HG02571 (cell line): ENCODE data around the gene FDX1.

Experiments used
- ATAC-seq: cut with Tn5 transposase; IDR thresholded peaks from one replicate; pipeline ENCODE4 v1.9.1; 2021; ENCODE audit warnings: mild to moderate bottlenecking, moderate library complexity; ENCODE audit not compliant: unreplicated experiment

FDX1 gene

DNA sequence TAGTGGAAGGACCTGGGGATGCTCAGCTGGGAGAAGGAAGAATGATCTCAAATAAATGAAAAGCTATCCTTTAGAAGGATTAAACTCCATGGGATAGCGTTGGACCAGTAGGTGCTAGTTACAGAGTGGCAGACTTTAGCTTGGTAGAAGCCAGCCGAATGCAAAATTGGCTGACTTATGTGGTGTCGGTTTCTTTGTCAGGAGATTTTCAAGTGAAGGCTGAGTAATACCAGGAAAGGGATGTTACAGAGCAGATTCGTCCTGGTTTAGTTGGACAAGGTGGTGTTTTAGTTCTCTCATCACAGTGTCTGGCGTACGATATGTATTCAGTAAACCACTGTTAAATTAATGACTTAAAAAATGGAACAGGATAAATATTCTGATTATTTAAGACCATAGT, 26.0 kb downstream of the FDX1 start:
- no peak for ATAC-seq

DNA sequence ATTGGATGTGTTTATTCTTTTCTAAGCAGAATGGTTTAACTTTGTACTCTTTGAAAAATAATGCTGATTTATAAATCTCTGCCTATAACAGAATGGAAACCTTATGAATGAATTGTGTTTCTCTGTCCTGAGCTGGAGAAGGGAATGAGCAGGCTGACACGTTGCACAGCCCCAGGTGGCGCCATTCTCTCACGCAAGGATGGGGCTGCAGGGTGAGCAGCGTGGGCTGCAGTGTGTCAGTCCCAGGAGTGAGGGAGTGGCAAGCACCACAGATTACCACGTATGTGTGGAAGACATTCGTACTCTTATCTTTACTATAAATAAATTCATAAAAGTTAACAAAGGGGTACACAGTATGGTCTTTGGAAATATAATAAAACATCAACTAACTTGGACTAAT, 33.4 kb downstream of the FDX1 start:
- ATAC-seq: no peak

DNA sequence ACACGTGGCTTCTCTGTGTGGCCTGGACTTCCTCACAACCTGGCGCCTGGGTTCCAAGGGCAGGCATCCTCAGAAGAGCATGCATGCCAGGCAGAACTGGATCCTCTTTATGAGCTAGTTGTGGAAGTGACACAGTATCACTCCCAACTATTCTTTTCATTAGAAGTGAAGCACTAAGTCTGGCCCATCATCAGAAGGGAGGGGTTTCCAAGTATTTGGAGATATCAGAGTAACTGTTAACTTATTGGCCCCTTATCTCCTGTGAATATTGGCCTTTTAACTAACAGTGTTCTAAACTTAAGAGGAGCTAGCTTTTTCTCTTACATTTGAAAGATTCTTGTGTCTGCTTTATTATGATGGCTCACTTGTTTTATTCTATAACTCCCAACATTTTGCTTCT, 35.5 kb downstream of the FDX1 start:
- no peak for ATAC-seq

GRCh38 chr11:110467556-110467955, 37.8 kb downstream of the FDX1 start:
- no peak for ATAC-seq

DNA sequence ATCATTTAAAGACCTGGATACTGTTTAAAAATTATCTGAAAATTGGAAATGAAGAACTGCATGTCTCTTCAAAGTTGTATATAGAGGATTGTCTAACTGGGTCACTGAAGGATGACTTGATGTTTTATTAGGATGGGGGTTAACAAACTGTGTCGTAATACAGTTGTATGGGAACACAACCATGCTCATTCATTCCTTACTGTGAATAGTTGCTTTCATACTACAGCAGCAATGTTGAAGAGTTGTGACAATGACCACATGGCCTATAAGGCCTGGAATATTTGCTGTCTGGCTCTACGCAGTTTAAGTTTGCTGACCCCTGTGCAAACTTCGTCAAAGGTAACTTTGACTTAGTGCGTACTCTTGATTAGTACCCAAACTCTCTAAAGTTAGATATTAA, 38.4 kb downstream of the FDX1 start:
- no peak for ATAC-seq

- no peak for ATAC-seq
Observed at GRCh38 chr11:110469127-110469526, 39.4 kb downstream of the FDX1 start.

DNA sequence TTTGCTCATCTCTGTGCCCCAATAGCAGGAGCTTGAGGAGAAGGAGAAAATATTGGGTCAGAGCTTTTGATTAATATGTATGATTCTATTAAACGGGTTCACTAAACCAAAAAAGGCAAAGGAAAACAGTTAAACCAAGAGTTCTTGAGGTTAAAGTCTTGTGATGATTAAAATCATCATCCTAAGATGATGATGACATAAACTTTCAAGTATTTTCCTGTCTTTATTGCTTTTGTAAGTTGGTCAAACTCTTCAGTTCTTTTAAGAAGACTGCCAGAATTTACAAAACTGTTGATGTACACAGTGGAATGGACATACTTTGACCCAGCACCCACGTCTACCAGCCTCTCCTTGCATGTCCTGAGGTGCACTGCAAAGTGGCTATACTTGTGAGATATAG, 41.0 kb downstream of the FDX1 start:
- ATAC-seq: no peak

DNA sequence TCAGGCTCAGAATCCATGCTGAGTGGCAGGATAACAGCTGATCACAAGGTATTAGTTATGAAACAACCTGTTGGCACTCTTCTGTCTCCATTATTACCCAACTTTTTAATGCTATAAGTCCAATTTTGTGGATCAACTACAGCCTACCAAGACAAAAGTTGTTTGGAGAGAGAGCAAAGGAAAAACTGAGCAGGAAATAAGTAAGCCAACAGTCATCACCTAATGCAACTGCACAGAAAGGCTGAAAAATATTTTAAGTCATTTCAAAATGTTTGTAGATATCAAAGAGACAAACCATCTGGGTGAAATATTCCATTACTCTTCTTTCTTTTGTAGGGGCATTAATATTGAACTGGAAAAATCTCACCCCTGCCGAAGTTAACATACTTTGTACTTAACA, 41.6 kb downstream of the FDX1 start:
- ATAC-seq: no peak

- ATAC-seq: no peak
Observed at GRCh38 chr11:110472858-110473257, 43.1 kb downstream of the FDX1 start.

- ATAC-seq: no peak
Observed at GRCh38 chr11:110473706-110474105, 44.0 kb downstream of the FDX1 start.

DNA sequence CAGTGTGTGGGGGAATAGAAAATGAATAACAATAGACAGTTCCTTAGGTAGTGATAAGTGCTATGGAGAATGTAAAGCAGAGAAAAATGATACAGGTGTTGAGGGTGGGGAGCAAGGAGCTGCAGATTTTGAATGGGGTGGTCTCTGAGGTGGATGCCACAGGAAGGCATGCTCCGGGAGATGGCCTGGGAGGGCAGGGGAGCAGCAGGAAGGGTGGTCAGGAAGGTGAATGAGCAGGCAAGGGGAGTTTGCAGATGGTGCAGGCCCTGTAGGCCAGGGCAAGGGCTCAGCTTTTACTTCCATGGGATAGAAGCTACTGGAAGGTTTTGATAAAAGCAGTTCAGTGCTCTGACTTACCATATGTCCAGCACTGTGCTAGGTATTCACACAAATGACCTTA, 44.8 kb downstream of the FDX1 start:
- no peak for ATAC-seq

- no peak for ATAC-seq
Observed at GRCh38 chr11:110475671-110476070, 45.9 kb downstream of the FDX1 start.

DNA sequence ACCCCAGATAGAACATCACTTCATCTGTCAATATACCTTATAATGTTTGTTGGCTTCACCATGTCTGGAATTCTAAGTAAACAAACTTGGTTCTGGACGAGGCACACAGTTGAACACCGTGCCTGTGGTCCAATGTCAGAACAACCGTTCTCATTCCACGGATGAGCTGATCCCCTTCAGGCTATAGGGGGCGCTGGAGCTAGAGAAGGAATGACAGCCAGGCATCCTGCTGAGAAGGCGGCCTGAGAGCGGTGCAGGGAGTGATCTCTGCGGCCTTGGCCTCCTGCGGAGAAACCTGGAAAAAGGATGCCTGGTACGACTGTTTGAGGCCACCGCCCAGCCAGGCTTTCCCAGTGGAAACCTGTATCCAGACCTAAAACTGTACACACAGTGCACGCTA, 48.7 kb downstream of the FDX1 start:
- no peak for ATAC-seq

GRCh38 chr11:110479108-110480101, 49.7 kb downstream of the FDX1 start:
- no peak for ATAC-seq

DNA sequence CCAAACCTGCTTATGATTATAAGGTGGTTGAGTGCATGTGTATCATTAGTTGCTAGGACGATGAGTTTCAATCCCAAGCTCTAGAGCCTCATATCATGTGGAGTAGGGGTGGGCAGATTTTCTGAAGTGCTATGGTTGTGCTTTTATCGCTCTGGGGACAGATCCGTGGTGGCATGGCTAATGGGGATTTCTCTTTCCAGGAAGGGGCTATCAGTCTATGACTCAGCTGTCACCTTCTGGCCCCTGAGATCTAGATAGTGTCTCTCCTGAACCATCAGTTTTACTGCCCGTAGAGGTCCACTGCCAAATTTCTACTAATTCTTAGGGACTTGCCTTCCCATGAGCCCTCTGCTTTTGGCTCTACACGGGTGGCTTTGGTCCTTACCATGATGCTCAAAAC, 51.8 kb downstream of the FDX1 start:
- ATAC-seq: no peak

DNA sequence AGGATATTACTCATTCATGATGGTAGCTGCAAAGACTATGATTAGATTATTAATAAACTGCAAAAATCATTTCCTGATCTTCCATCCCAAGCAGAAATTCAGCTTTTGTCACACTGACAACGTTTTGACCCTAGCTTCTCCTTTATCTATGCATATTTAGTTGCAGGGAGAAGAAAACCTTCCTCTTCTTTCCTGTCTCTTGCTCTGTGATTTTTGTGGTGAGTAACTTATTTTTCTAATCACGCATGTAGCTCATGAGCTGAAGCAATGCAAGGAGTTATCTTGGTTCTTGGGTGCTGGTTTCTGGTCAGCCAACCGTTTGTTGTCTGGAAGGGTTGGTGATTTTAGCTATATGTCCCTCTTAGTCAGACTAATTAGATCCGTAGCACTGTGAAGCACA, 56.4 kb downstream of the FDX1 start:
- ATAC-seq: no peak

- no peak for ATAC-seq
Observed at GRCh38 chr11:110488446-110488845, 58.7 kb downstream of the FDX1 start.

DNA sequence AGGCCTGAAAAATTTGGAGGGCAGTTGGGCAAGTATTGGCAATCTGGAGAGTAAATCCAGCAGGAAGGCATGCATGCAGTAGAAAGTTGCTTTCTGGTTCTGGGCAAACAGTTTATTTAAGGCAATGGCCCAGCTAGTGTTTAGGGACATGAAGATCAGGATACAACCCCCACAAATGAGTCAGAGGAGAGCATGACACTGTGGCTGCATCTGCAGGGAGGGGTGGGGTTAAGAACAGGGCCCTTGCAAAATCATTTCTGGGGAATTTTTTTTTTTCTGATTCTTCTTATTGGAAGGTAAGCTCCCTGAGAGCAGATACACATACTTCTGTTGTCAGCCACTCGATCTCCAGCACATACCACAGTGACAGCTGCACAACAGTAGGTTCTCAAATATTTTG, 61.1 kb downstream of the FDX1 start:
- no peak for ATAC-seq

DNA sequence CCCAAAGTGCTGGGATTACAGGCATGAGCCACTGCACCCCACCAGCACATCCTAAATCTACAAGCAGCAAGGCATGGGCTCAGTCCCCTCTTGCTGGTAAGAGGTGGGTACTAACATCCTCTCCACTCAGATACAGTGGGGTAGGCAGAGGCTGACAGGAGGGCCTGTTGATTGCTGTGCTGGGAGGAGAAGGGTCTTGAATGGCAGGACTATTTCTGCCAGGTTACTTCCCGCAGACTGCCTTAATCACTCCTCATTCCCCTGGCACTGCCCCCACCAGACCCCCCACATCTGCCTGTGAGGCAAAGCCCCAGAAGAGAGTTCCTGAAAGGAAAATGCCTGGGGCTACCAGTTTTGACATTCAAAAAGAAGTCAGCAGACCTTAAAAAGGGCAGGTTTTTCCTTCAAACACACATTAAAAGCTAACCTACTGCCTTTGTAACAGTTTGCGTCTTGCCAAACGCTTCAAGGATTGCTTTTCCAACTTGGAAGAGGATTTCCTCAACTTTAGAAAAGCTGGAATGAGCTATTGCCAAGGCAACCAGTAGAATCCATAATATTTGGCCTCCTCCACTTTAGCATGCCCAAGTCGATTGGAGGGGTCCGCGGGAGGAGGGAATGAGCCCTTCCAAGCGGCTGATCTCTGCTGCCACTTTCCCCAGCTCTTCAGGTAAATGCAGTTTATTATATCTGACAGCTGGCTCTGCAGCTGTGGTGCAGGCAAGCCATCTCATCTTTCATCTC, 62.0 kb downstream of the FDX1 start:
- no peak for ATAC-seq

- ATAC-seq: no peak
Observed at GRCh38 chr11:110492321-110492685, 62.6 kb downstream of the FDX1 start.

DNA sequence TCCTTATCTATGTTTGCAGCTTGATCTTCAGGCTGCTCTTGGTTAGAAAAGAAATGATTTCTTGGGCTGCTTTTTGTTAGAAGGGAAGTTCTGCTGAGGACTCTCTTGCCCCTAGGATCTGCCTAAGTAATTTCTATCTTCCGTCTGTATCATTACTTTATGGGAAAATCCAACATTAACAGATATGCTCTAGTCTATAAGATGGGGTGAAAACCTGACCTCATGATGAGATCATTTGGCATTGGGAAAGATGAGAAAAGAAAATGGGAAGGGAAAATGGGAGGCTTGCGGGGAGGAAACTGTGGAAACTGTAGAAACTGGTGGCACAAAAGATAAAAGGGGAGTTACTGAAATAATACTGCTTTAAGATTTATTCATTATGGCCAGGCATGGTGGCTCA, 63.6 kb downstream of the FDX1 start:
- no peak for ATAC-seq
